Mucosa of gallbladder (tissue), 1 donor: ENCODE results near the gene AFF1. TPM values are rescaled to one million over a fixed set of nuclear protein-coding genes. Genes with fewer than 3 reads are reported as not detected.
"Not testable (repeated sequence)": the region's sequence is repeated elsewhere in the genome, so short reads cannot be mapped to it uniquely, and the experiment has no call there.

Experiments
- DNase-seq: peaks from one replicate; pipeline ENCODE4 v3.0.0-alpha.2; 2020; ENCODE audit warnings: low spot score
- total RNA-seq: library from RNA; stranded (reverse); gene quantifications from one replicate; pipeline ENCODE4 v1.2.1, GENCODE V29; 2021
- donor health status: DM: no; HTN: no; CAD: no.

Gene AFF1
- total RNA-seq, 1 donor from 2014 or later: 97.3 TPM

GRCh38 chr4:87012265-87012953 lies 77.6 kb downstream of the AFF1 start:
- DNase-seq: peak; percentile 56

- not testable (repeated sequence) for DNase-seq
Observed at GRCh38 chr4:87012954-87013308, 78.1 kb downstream of the AFF1 start.

- DNase-seq: no peak
Observed at GRCh38 chr4:87014284-87014782, 79.5 kb downstream of the AFF1 start.

- no peak for DNase-seq
Observed at GRCh38 chr4:87015416-87015815, 80.6 kb downstream of the AFF1 start.

- no peak for DNase-seq
Observed at GRCh38 chr4:87017580-87018342, 83.0 kb downstream of the AFF1 start.

GRCh38 chr4:87018753-87019152 lies 83.9 kb downstream of the AFF1 start:
- no peak for DNase-seq

- no peak for DNase-seq
Observed at GRCh38 chr4:87019246-87019791, 84.5 kb downstream of the AFF1 start.

GRCh38 chr4:87019898-87020297 lies 85.1 kb downstream of the AFF1 start:
- no peak for DNase-seq

GRCh38 chr4:87024201-87024600 lies 89.4 kb downstream of the AFF1 start:
- no peak for DNase-seq

GRCh38 chr4:87025023-87025613 lies 90.3 kb downstream of the AFF1 start:
- no peak for DNase-seq

GRCh38 chr4:87025614-87026041 lies 90.8 kb downstream of the AFF1 start:
- DNase-seq: no peak

- no peak for DNase-seq
Observed at GRCh38 chr4:87026800-87027495, 92.1 kb downstream of the AFF1 start.

GRCh38 chr4:87029356-87029755 lies 94.5 kb downstream of the AFF1 start:
- no peak for DNase-seq

GRCh38 chr4:87030124-87030523 lies 95.3 kb downstream of the AFF1 start:
- no peak for DNase-seq

- DNase-seq: no peak
Observed at GRCh38 chr4:87030755-87031441, 96.1 kb downstream of the AFF1 start.

GRCh38 chr4:87031920-87032319 lies 97.1 kb downstream of the AFF1 start:
- DNase-seq: no peak

GRCh38 chr4:87032884-87033533 lies 98.2 kb downstream of the AFF1 start:
- DNase-seq: no peak

GRCh38 chr4:87033902-87034301 lies 99.1 kb downstream of the AFF1 start:
- DNase-seq: no peak

GRCh38 chr4:87034527-87034926 lies 99.7 kb downstream of the AFF1 start:
- DNase-seq: no peak

- no peak for DNase-seq
Observed at GRCh38 chr4:87035881-87036509, 101.2 kb downstream of the AFF1 start.
